ENCODE measurements around the gene PCDHGA12.
"Not testable (repeated sequence)": the region's sequence is repeated elsewhere in the genome, so short reads cannot be mapped to it uniquely, and the experiment has no call there.

Gene PCDHGA12

DNA sequence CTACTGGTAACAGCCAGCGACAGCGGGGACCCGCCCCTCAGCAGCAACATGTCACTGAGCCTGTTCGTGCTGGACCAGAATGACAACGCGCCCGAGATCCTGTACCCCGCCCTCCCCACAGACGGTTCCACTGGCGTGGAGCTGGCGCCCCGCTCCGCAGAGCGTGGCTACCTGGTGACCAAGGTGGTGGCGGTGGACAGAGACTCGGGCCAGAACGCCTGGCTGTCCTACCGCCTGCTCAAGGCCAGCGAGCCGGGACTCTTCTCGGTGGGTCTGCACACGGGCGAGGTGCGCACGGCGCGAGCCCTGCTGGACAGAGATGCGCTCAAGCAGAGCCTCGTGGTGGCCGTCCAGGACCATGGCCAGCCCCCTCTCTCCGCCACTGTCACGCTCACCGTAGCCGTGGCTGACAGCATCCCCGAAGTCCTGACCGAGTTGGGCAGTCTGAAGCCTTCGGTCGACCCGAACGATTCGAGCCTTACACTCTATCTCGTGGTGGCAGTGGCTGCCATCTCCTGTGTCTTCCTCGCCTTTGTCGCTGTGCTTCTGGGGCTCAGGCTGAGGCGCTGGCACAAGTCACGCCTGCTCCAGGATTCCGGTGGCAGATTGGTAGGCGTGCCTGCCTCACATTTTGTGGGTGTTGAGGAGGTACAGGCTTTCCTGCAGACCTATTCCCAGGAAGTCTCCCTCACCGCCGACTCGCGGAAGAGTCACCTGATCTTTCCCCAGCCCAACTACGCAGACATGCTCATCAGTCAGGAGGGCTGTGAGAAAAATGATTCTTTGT lies 35.7 kb upstream of the PCDHGA12 start:
- not testable (repeated sequence) for H3K27me3 ChIP-seq (ENCODE audit: control insufficient read depth, insufficient read depth, low read length); H3K36me3 ChIP-seq (ENCODE audit: control insufficient read depth, low read depth, low read length); H3K27ac ChIP-seq (ENCODE audit: low read length); H3K9ac ChIP-seq (ENCODE audit: low read length); H3K4me1 ChIP-seq (ENCODE audit: control insufficient read depth, low read depth, low read length); H3K4me3 ChIP-seq (ENCODE audit: low read length)
- peaks cover 34% of the 10 kb centered on the region for H3K9me3 ChIP-seq (ENCODE audit: control insufficient read depth, low read depth, low read length)

DNA sequence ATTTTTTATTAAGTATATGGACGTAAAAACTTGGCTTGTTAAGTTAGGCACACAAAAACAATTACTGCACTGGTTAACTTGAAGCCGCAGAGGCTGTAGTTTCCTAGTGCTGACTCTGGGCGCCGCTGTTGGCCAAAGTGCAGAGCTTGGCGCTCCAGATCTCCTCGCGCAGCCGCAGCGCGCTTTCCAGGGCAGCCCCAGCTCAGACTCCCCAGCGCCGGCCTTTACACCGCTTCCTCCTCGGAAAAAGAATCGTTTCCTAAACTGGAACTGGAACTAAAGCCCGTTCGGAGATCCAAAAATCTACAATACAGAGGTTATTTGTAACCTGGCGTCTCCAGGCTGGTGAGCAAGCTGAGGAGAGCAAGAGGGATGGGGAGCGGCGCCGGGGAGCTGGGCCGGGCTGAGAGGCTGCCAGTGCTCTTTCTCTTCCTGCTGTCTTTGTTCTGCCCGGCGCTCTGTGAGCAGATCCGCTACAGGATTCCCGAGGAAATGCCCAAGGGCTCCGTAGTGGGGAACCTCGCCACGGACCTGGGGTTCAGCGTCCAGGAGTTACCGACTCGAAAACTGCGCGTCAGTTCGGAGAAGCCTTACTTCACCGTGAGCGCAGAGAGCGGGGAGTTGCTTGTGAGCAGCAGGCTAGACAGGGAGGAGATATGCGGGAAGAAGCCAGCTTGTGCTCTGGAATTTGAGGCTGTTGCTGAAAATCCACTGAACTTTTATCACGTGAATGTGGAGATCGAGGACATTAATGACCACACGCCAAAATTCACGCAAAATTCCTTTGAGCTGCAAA lies 32.4 kb upstream of the PCDHGA12 start, which contains the start of gene PCDHGB5:
PCDHGB5 (plus strand) TSS at position 192 of the 796 bp plus-strand sequence; CDS start at position 373, 181 bp downstream.
- not testable (repeated sequence) for H3K36me3 ChIP-seq (ENCODE audit: control insufficient read depth, low read depth, low read length); H3K9ac ChIP-seq (ENCODE audit: low read length); H3K4me3 ChIP-seq (ENCODE audit: low read length); H3K27me3 ChIP-seq (ENCODE audit: control insufficient read depth, insufficient read depth, low read length); H3K27ac ChIP-seq (ENCODE audit: low read length); H3K4me1 ChIP-seq (ENCODE audit: control insufficient read depth, low read depth, low read length)
- H3K9me3 ChIP-seq (ENCODE audit: control insufficient read depth, low read depth, low read length): peaks cover 24% of the 10 kb centered on the region

DNA sequence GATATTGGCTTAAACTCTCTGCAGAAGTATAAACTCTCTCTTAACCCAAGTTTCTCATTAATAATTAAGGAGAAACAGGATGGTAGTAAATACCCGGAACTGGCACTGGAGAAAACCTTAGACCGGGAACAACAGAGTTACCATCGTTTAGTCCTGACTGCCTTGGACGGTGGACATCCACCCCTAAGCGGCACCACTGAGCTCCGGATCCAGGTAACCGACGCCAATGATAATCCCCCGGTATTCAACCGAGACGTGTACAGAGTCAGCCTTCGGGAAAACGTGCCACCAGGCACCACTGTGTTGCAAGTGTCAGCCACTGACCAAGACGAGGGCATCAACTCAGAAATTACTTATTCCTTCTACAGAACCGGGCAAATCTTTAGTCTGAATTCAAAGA lies 31.7 kb upstream of the PCDHGA12 start:
- no peak overlapping the region for H3K9ac ChIP-seq (ENCODE audit: low read length)
- no peaks in the 10 kb centered on the region for H3K4me1 ChIP-seq (ENCODE audit: control insufficient read depth, low read depth, low read length)
- no peaks in the 10 kb centered on the region for H3K27me3 ChIP-seq (ENCODE audit: control insufficient read depth, insufficient read depth, low read length)
- H3K36me3 ChIP-seq (ENCODE audit: control insufficient read depth, low read depth, low read length): no peaks in the 10 kb centered on the region
- H3K27ac ChIP-seq (ENCODE audit: low read length): no peak overlapping the region
- no peak overlapping the region for H3K4me3 ChIP-seq (ENCODE audit: low read length)
- peaks cover 24% of the 10 kb centered on the region for H3K9me3 ChIP-seq (ENCODE audit: control insufficient read depth, low read depth, low read length)

DNA sequence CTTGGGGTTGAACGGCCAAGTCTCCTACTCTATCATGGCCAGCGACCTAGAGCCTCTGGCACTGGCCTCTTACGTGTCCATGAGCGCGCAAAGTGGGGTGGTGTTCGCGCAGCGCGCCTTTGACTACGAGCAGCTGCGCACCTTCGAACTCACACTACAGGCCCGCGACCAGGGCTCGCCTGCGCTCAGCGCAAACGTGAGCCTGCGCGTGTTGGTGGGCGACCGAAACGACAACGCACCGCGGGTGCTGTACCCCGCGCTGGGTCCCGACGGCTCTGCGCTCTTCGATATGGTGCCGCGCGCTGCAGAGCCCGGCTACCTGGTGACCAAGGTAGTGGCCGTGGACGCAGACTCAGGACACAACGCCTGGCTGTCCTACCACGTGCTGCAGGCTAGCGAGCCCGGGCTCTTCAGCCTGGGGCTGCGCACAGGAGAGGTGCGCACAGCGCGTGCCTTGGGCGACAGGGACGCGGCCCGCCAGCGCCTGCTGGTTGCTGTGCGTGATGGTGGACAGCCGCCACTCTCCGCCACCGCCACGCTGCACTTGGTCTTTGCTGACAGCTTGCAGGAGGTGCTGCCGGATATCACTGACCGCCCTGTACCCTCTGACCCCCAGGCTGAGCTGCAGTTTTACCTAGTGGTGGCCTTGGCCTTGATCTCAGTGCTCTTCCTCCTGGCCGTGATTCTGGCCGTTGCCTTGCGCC lies 30.6 kb upstream of the PCDHGA12 start:
- H3K4me3 ChIP-seq (ENCODE audit: low read length): no peak overlapping the region

DNA sequence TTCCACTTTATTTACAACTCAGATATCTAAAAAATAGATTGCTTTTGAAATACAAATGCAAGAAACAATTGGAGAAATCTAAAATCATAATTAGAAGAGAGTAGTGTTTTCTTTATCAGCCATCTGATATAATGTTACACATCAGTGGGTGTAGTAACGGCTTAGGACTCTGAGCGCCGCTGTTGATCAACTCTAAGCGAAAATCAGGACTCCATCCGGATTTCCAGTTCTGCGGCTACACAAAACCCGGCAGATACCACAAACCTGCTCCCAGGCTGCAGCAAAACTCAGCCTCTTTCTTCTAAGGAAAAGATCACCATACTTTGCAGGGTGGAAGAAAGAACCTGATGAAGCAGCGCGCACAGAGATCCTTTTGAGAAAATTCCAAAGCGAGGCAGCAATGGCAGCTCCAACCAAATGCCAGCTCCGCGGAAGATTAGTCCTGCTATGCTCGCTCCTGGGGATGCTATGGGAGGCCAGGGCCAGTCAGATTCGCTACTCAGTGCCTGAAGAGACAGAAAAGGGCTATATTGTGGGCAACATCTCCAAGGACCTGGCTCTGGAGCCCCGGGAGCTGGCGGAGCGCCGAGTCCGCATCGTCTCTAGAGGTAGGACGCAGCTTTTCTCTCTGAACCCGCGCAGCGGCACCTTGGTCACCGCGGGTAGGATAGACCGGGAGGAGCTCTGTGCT lies 27.6 kb upstream of the PCDHGA12 start, which contains the start of gene PCDHGA9:
PCDHGA9 (plus strand) TSS at position 226 of the 691 bp plus-strand sequence; CDS start at position 401, 175 bp downstream.
- Histone ChIP-seq H3K9me3 (ENCODE audit: control insufficient read depth, low read depth, low read length) (peaks cover 14% of the 10 kb centered on the region), H3K36me3 (ENCODE audit: control insufficient read depth, low read depth, low read length) (no peaks in the 10 kb centered on the region), H3K27me3 (ENCODE audit: control insufficient read depth, insufficient read depth, low read length) (no peaks in the 10 kb centered on the region), H3K4me3 (ENCODE audit: low read length) (no peak within 1 kb of the TSS), H3K4me1 (ENCODE audit: control insufficient read depth, low read depth, low read length) (no peaks in the 10 kb centered on the region), H3K27ac (ENCODE audit: low read length) (no peak within 1 kb of the TSS), H3K9ac (ENCODE audit: low read length) (no peak within 1 kb of the TSS)

More for the DNA sequence above, 30.6 kb upstream of the PCDHGA12 start:
- Histone ChIP-seq H3K36me3 (ENCODE audit: control insufficient read depth, low read depth, low read length) (no peaks in the 10 kb centered on the region), H3K27me3 (ENCODE audit: control insufficient read depth, insufficient read depth, low read length) (no peaks in the 10 kb centered on the region), H3K27ac (ENCODE audit: low read length) (no peak overlapping the region), H3K9ac (ENCODE audit: low read length) (no peak overlapping the region), H3K9me3 (ENCODE audit: control insufficient read depth, low read depth, low read length) (peaks cover 19% of the 10 kb centered on the region), H3K4me1 (ENCODE audit: control insufficient read depth, low read depth, low read length) (no peaks in the 10 kb centered on the region)

DNA sequence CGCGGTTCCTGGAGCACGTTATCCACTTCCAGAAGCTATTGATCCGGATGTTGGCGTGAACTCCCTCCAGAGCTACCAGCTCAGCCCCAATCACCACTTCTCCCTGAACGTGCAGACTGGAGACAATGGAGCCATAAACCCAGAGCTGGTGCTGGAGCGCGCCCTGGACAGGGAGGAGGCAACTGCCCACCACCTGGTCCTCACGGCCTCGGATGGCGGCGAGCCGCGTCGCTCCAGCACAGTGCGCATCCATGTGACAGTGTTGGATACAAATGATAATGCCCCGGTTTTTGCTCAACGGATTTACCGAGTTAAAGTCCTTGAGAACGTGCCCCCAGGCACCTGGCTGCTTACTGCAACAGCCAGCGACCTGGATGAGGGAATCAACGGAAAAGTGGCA lies 26.9 kb upstream of the PCDHGA12 start:
- no peak overlapping the region for H3K9ac ChIP-seq (ENCODE audit: low read length)
- H3K4me1 ChIP-seq (ENCODE audit: control insufficient read depth, low read depth, low read length): no peaks in the 10 kb centered on the region
- H3K27me3 ChIP-seq (ENCODE audit: control insufficient read depth, insufficient read depth, low read length): no peaks in the 10 kb centered on the region
- H3K27ac ChIP-seq (ENCODE audit: low read length): no peak overlapping the region
- no peaks in the 10 kb centered on the region for H3K36me3 ChIP-seq (ENCODE audit: control insufficient read depth, low read depth, low read length)
- peaks cover 14% of the 10 kb centered on the region for H3K9me3 ChIP-seq (ENCODE audit: control insufficient read depth, low read depth, low read length)
- no peak overlapping the region for H3K4me3 ChIP-seq (ENCODE audit: low read length)

DNA sequence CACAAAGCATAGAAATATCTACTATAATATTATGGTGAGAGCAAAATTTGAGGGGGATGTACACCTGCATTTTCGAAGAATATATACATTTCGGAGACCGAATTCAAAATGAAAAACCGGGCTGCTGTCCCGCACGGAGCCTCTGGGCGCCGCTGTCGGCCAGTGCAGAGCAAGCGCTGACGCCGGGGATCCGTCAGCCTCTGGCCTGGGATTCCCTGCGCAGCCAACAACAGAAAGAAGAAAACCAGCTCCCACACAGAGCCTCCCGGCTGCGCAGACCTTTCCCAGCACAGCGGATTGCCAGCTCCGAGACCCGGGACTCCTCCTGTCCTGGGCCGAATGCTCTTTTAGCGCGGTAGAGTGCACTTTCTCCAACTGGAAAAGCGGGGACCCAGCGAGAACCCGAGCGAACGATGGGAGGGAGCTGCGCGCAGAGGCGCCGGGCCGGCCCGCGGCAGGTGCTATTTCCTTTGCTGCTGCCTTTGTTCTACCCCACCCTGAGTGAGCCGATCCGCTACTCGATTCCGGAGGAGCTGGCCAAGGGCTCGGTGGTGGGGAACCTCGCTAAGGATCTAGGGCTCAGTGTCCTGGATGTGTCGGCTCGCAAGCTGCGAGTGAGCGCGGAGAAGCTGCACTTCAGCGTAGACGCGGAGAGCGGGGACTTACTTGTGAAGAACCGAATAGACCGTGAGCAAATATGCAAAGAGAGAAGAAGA lies 22.4 kb upstream of the PCDHGA12 start, which contains the start of gene PCDHGB6:
PCDHGB6 (plus strand) TSS at position 232 of the 716 bp plus-strand sequence; CDS start at position 414, 182 bp downstream.
- H3K27me3 ChIP-seq (ENCODE audit: control insufficient read depth, insufficient read depth, low read length): peaks cover 11% of the 10 kb centered on the region
- not testable (repeated sequence) for H3K27ac ChIP-seq (ENCODE audit: low read length); H3K4me1 ChIP-seq (ENCODE audit: control insufficient read depth, low read depth, low read length); H3K36me3 ChIP-seq (ENCODE audit: control insufficient read depth, low read depth, low read length); H3K9me3 ChIP-seq (ENCODE audit: control insufficient read depth, low read depth, low read length)
- H3K9ac ChIP-seq (ENCODE audit: low read length): peak within 1 kb of the TSS; percentile 69
- peak within 1 kb of the TSS; percentile 71 for H3K4me3 ChIP-seq (ENCODE audit: low read length)

DNA sequence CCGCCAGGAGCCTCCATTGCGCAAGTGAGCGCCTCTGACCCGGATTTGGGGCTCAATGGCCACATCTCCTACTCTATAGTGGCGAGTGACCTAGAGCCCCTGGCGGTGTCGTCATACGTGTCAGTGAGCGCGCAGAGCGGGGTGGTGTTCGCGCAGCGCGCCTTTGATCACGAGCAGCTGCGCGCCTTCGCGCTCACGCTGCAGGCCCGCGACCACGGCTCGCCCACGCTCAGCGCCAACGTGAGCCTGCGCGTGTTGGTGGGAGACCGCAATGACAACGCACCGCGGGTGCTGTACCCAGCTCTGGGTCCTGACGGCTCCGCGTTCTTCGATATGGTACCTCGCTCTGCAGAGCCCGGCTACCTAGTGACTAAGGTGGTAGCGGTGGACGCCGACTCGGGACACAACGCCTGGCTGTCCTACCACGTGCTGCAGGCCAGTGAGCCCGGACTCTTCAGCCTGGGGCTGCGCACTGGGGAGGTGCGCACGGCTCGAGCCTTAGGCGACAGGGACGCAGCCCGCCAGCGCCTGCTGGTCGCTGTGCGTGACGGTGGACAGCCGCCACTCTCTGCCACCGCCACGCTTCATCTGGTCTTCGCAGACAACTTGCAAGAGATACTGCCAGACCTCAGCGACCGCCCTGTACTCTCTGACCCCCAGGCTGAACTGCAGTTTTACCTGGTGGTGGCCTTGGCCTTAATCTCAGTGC lies 20.6 kb upstream of the PCDHGA12 start:
- Histone ChIP-seq H3K4me1 (ENCODE audit: control insufficient read depth, low read depth, low read length) (no peaks in the 10 kb centered on the region), H3K27me3 (ENCODE audit: control insufficient read depth, insufficient read depth, low read length) (peaks cover 11% of the 10 kb centered on the region), H3K9ac (ENCODE audit: low read length) (no peak overlapping the region), H3K27ac (ENCODE audit: low read length) (no peak overlapping the region), H3K9me3 (ENCODE audit: control insufficient read depth, low read depth, low read length) (peaks cover 6% of the 10 kb centered on the region), H3K4me3 (ENCODE audit: low read length) (no peak overlapping the region), H3K36me3 (ENCODE audit: control insufficient read depth, low read depth, low read length) (no peaks in the 10 kb centered on the region)

DNA sequence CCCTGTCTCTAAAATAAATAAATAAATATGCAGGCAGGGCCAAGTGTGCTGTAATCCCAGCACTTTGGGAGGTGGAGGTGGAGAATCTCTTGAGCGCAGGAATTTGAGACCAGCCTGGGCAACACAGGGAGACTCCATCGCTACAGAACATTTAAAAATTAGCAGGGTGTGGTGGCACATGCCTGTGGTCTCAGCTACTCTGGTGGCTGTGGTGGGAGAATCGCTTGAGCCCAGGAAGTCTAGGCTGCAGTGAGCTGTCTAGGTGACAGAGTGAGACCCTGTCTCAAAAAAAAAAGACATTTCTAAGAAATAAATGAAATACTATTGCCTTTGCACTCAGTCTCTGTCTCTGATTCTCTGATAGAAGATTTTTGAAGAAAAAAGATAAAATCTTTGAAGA lies 18.7 kb upstream of the PCDHGA12 start:
- Histone ChIP-seq H3K27me3 (ENCODE audit: control insufficient read depth, insufficient read depth, low read length) (peaks cover 11% of the 10 kb centered on the region), H3K27ac (ENCODE audit: low read length) (no peak overlapping the region), H3K9me3 (ENCODE audit: control insufficient read depth, low read depth, low read length) (peaks cover 6% of the 10 kb centered on the region)

DNA sequence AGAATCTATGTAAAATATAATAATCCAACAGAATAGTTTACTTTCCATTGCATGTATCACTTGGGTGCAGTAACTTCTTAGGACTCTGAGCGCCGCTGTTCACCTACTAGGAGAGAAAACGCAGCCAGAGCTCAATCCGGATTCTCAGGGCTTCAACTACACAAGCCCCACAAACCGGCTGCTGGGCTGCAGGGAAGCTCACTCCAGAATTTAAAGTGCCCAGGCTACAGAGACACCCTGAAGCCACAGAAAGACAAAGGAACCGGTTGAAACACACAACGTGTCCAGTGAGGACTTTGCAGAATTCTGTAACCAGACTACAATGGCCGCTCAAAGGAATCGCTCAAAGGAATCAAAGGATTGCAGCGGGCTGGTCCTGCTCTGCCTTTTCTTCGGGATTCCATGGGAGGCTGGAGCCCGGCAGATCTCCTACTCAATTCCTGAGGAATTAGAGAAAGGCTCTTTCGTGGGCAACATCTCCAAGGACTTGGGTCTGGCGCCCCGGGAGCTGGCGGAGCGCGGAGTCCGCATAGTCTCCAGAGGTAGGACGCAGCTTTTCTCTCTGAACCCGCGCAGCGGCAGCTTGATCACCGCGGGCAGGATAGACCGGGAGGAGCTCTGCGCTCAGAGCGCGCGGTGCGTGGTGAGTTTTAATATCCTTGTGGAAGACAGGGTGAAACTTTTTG lies 17.3 kb upstream of the PCDHGA12 start, which contains the start of gene PCDHGA10:
PCDHGA10 (plus strand) TSS at position 134 of the 686 bp plus-strand sequence; CDS start at position 323, 189 bp downstream.
- Histone ChIP-seq H3K27me3 (ENCODE audit: control insufficient read depth, insufficient read depth, low read length) (peaks cover 11% of the 10 kb centered on the region), H3K36me3 (ENCODE audit: control insufficient read depth, low read depth, low read length) (no peaks in the 10 kb centered on the region), H3K9me3 (ENCODE audit: control insufficient read depth, low read depth, low read length) (peaks cover 6% of the 10 kb centered on the region), H3K4me3 (ENCODE audit: low read length) (peak within 1 kb of the TSS; percentile 28), H3K4me1 (ENCODE audit: control insufficient read depth, low read depth, low read length) (no peaks in the 10 kb centered on the region), H3K27ac (ENCODE audit: low read length) (no peak within 1 kb of the TSS), H3K9ac (ENCODE audit: low read length) (peak within 1 kb of the TSS; percentile 17)

More for the DNA sequence above, 18.7 kb upstream of the PCDHGA12 start:
- H3K36me3 ChIP-seq (ENCODE audit: control insufficient read depth, low read depth, low read length): no peaks in the 10 kb centered on the region
- H3K4me3 ChIP-seq (ENCODE audit: low read length): no peak overlapping the region
- H3K4me1 ChIP-seq (ENCODE audit: control insufficient read depth, low read depth, low read length): no peaks in the 10 kb centered on the region
- H3K9ac ChIP-seq (ENCODE audit: low read length): no peak overlapping the region

Data from iPS-18a (cell line).